NCI-H2227 (cell line): ENCODE measurements around the gene WFDC6.

ENCODE experiments used
- DNase-seq: peaks from one replicate; lab custom pipeline; 2025; ENCODE audit not compliant: unreplicated experiment; lab: John Stamatoyannopoulos, UW

WFDC6 gene

DNA sequence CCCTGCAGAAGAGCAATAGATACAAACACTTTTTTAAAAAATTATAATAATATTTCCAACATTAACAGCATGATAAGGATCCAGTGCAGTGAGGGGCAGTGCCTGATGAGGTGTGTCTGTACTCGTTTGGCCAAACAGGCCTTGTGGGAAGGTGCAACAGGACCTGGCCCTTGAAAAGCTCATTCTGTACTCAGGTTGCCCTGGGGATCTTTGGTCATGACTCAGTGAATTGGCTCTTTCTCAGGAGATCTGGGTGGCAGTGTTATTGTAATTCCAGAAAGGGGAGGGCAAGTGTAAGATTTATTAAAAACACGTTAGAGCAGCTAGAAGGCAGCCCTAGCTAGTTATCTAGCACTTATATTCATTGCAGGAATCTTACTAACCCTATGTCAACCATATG lies 21.0 kb downstream of the WFDC6 start:
- no peak for DNase-seq

DNA sequence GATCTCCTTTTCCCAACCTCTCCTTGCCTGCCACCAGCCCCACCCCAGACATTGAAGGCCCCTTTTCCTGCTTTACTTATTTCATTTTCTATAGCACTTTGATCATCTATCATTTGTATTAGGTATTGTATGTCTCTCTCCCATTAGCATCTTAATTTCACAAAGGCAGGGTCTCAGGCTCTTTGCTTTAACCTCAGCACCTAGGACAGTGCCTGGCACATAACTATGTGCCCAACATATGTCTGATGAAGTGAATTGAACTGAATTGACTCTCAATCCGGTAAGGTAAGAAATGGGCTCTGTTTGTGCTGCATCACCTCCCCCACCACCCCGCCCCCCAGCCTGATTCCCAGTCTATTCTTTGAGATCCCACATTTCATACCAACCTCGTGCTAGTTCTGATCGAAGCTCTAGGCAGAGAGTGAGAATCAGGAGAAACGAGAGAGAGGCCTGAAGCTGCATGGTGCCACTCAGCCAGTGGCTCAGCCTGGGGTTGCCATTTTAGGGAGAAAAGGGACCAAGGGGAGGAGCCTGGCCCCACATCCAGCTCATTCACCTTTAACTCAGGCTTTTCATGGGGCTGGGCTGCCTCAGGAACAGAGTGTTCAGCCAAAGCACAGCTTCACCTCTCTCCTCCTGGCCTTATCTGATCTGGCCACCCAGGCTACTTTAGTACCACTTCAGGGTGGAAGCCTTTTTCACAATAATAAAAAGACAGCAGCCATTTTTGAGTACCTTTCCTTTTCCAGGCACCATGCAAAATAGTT lies 24.0 kb downstream of the WFDC6 start, which contains the start of gene SPINT3:
SPINT3 (minus strand) TSS at position 476 of the 767 bp plus-strand sequence; CDS start at position 462, 14 bp downstream.
- no peak for DNase-seq

DNA sequence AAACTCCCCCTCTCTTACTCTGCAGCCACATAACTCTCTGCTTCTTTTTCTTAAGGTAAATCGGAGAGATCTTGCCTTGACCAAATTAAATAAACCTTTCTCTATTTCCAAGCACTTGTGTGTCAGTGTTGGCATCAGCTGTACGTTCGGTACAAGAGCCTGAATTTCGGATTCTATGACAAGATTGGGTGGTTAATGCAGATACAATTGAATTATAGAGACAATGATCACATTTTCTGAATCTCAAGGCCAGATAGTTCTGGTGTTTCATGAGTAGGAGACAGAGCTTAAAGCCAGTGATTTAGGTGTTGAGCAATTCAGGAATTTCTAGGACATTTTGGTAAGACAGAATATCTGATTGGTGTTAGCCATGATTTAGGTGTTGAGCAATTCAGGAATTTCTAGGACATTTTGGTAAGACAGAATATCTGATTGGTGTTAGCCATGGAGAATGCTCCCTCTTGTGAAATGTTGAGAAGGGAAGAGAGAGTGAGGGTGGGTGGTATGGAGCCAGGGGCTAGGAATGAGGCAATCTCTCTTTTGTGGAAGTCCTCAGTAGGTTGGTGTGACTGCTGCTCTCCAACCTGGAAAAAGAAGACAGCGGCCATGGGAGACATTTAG lies 28.9 kb downstream of the WFDC6 start:
- DNase-seq: no peak

- no peak for DNase-seq
These were observed 30.2 kb downstream of the WFDC6 start for GRCh38 chr20:45509091-45509490.

DNA sequence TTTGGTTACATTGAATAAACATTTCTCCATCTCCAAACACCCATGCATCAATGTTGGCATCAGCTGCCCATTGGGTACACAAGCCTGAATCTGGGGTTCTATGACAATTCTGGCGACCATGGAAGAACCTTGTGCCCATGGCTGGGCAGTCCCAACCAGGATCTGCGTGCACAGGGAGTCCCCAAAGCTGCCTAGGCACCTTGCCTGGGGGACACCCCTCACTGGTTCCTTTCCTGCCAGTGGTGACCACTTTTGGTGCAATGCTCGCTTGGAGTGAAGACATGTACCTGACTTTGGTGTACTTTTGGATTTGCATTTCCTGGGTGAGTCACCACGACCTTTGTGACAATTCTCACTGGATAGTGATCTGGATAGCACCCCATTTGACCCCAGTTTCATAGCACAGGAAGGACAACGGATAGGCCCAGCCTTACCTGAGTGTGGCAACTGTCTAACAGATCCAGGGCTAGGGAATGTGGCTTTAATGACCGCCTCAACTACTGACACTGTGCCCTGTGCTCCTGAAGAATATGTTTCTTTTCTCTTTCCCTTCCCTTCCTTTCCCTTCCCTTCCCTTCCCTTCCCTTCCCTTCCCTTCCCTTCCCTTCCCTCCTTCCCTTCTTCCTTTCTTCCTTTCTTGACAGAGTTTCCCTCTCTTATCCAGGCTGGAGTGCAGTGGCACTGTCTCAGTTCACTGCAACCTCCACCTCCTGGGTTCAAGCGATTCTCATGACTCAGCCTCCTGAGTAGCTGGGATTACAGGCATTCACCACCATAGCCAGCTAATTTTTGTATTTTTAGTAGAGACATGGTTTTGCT lies 31.0 kb downstream of the WFDC6 start:
- DNase-seq: no peak

GRCh38 chr20:45507011-45507820 lies 32.1 kb downstream of the WFDC6 start:
- no peak for DNase-seq

DNA sequence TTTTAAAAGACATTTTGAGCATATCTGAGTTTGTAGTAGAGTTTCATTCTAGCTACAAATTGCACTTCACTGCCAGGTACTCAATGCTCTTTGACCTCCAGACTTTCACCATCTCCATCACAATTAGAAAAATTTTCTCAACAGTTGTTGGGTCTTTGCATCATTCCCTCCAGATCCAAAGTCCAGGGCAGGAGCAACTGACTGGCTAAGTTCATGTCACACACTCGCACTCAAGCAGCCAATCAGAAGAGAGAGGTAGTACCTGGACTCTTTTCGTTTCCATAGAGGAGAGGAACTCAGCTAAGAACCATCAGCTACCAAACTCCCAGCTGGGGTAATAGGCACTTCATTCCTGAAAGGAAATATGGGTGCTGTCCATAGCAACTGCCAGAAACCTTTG lies 32.9 kb downstream of the WFDC6 start:
- DNase-seq: no peak

GRCh38 chr20:45503403-45503802 lies 35.9 kb downstream of the WFDC6 start:
- no peak for DNase-seq

GRCh38 chr20:45502561-45502960 lies 36.7 kb downstream of the WFDC6 start:
- no peak for DNase-seq

GRCh38 chr20:45501600-45501999 lies 37.7 kb downstream of the WFDC6 start:
- DNase-seq: no peak

DNA sequence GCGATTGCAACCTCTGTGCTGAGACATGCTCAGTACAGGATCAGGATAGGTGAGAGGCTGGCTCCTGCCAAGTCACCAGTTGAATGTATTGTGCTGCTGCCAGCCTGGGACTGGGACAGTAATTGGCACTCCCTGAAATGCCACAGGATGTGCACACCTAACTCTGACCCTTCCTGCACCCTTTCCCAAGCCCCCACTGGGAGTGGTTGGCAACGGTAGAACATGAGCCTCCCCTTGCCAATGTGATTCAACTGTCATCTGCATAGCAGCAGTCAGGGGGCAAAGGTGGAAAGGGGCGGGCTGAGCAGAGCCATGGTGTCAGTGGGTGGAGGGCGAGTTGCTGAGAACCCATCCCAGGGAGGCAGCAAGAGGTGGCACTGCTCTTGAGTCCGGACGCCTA lies 39.3 kb downstream of the WFDC6 start:
- no peak for DNase-seq

GRCh38 chr20:45497971-45498494 lies 41.2 kb downstream of the WFDC6 start:
- no peak for DNase-seq

DNA sequence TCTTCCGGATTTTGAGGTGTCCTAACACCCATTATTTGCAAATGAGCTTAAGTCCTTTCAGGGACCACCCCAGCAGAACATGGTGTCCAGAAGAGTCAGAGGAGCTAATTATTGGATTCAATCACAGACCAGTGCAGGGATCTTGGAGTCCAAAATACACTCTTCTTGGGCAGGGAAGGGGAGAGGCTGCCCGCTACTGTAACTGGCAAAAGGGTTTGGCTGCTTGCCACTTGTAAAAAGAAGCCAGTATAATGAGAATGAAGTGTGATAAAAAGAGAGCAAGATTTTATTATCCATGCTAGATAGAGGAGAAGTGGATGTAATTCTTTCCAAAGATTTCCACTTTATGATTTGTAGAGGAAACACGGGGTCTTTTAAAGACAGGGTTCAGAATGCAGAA lies 43.1 kb downstream of the WFDC6 start:
- no peak for DNase-seq

DNA sequence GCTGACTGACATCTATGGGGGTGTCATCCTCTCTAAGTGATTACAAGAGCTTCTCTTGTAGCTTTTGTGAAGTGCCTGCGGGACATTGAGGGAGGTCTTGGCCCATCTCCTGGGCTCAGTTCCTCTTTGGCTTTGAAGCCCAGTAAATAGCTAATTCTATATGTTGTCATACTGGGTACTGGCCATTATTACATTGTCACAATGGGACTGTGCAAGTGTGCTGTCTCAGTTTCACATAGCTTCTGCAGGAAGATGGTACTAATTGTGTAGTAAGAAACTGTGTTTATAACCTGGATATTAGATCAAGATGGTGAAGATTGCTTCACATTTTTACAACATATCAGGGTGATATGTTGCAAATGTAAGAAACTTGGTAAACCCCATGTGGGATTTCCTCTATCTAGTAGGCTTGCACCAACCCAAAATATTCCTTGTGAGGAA lies 43.8 kb downstream of the WFDC6 start:
- no peak for DNase-seq

DNA sequence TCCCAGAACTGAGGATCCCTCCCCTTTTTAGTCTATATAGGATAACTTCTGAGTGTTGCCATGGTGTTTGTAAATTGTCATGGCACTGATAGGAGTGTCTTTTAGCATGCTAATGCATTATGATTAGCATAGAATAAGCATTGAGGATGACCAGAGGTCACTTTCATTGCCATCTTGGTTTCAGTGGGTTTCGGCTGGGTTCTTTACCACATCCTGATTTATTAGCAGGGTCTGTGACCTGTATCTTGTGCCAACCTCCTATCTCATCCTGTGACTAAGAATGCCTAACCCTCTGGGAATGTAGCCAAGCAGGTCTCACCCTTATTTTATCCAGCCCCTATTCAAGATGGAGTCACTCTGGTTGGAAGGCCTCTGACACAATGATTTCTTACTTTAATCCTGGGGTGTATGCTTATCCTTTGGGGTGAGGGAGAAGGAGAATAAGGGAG lies 50.2 kb downstream of the WFDC6 start:
- DNase-seq: no peak

GRCh38 chr20:45487231-45487635 lies 52.0 kb downstream of the WFDC6 start:
- DNase-seq: no peak

- no peak for DNase-seq
These were observed 53.9 kb downstream of the WFDC6 start for GRCh38 chr20:45485388-45485787.

GRCh38 chr20:45484676-45485075 lies 54.6 kb downstream of the WFDC6 start:
- no peak for DNase-seq
